ENCODE data around the gene SUSD4. TPM values are rescaled to one million over a fixed set of nuclear protein-coding genes. Genes with fewer than 3 reads are reported as not detected.

The SUSD4 gene
- total RNA-seq, 3 donors from 2014 or later, result 0.43 to 0.79 (median 0.77) TPM

DNA sequence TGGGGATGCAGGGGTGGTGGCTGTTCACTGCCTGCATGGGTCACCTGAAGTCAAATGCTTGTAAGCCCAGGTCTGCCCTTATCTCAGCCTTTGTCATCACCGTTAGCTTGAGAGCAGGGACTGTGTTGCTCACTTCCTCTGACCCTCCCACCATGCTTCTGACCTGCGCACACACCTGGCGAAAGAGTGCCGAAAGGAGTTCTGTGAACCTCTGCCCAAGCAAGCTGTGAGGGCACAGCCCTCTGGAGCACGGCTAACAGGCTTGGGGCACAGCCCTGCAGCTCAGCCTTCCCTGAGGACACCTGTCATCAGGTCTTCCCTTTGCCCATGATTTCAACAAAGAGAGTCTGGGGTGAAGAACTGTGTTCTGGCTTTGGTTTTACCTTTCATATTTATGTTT is 93.8 kb downstream of the SUSD4 start:
- no peak for DNase-seq
- Histone ChIP-seq H3K9me3 (no peaks in the 10 kb centered on the region), H3K36me3 (ENCODE audit: low read depth) (no peaks in the 10 kb centered on the region), H3K4me1 (ENCODE audit: low read depth) (peaks cover 4% of the 10 kb centered on the region), H3K4me3 (no peak overlapping the region)
- no peak for ATAC-seq
- TF ChIP-seq, protein P1, sequence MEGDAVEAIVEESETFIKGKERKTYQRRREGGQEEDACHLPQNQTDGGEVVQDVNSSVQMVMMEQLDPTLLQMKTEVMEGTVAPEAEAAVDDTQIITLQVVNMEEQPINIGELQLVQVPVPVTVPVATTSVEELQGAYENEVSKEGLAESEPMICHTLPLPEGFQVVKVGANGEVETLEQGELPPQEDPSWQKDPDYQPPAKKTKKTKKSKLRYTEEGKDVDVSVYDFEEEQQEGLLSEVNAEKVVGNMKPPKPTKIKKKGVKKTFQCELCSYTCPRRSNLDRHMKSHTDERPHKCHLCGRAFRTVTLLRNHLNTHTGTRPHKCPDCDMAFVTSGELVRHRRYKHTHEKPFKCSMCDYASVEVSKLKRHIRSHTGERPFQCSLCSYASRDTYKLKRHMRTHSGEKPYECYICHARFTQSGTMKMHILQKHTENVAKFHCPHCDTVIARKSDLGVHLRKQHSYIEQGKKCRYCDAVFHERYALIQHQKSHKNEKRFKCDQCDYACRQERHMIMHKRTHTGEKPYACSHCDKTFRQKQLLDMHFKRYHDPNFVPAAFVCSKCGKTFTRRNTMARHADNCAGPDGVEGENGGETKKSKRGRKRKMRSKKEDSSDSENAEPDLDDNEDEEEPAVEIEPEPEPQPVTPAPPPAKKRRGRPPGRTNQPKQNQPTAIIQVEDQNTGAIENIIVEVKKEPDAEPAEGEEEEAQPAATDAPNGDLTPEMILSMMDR (IDR thresholded peaks at IDR 0.05), result no peak
- intact Hi-C loops (cut with DNase I, micrococcal nuclease), result no loop called here

DNA sequence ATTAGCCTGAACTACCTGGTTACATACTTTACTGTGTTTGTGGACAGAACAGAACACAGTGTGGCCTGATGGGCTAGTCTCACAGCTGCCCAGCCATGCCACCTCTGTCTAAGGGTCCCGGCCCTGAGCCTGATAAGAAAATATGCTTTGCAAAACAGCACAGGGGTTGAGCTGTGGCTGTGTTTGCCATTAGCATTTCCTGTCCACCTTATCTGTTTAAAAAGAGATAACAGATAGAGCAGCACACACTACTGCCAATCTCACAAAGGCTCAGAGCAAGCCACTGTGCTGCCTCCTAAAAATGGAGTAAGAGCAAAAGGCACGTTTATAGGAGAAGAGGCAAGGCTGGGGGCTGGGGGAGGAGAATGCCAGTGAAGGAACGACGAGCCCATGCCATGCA is 95.0 kb downstream of the SUSD4 start:
- Histone ChIP-seq H3K9me3 (no peaks in the 10 kb centered on the region), H3K4me1 (ENCODE audit: low read depth) (peaks cover 4% of the 10 kb centered on the region), H3K4me3 (no peak overlapping the region), H3K36me3 (ENCODE audit: low read depth) (no peaks in the 10 kb centered on the region)
- DNase-seq, result no peak
- intact Hi-C loops (cut with DNase I, micrococcal nuclease), result no loop called here
- TF ChIP-seq, protein P1 (IDR thresholded peaks at IDR 0.05), result no peak
- no peak for ATAC-seq

DNA sequence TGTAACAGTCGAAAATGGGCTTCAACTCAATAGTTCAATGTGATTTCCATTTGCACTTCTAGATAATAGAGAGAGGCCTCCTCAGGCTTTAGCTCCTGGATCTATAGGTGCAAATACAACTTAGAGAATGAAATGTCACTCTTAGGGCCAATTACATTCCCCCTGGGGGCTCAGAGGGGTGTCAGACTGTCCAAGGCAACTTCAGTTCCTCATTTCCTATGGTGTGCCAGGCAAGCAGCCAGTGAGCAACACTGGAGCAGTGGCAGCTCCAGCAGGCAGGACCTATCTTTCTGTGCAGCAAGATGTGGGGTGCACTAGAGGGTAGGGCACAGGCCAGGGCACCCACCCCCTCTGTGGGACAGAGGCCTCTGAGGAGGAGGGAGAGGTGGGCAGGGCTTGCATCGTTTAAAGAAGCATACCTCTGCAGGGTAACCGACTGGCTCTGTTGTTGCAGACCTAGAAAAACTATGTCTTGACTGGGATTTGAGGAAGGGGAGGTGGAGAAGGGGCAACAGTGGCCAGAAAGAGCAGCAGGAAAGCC is 97.3 kb downstream of the SUSD4 start:
- ATAC-seq (no peak), DNase-seq (no peak)
- TF ChIP-seq, protein P1 (IDR thresholded peaks at IDR 0.05), result no peak
- Histone ChIP-seq H3K4me3 (no peak overlapping the region), H3K4me1 (ENCODE audit: low read depth) (peaks cover 4% of the 10 kb centered on the region), H3K9me3 (no peaks in the 10 kb centered on the region), H3K36me3 (ENCODE audit: low read depth) (no peaks in the 10 kb centered on the region)
- intact Hi-C loops (cut with DNase I, micrococcal nuclease), result no loop called here

DNA sequence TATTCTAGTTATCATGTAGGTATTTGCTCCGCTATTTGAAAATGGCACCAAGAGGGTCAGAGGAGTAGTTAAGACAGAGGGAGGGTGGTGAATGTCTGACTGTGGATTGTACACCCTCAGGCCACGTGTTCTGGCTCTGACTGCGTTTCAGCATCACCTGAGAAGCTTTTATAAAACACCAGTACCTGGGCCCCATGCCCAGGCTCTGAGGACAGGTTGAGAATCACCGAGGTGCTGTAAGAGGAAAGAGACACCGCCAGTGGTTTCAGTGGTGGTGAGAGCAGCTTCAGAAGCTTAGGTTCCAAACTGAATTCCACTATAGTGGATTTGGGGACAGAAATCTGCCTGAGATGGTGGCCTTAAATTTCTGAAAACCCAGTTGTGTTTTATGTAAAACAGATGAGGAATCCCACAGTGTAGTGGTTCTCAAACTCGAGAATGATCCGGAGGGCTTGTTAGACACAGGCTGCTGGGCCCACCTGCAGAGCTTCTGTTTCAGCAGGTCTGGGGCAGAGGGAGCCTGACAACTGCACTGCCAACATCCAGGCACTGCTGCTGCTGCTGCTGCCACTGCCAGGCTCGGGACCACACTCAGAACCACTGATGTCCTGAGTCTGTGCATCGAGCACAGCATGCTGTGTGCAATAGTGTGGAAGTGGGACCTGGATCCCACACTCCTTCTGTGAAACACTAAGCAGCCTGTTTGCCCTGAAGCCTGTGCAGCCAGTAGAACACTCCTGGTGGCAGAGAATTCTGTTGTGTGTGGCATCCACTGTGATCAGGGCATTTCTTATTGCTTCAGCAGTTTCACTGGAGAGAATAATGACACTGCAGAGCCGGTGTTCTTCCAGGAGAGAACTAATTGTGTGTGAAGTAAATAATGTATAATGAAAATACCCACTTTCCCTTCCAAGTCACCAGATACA is 98.7 kb downstream of the SUSD4 start:
- no peak for DNase-seq
- Histone ChIP-seq H3K9me3 (no peaks in the 10 kb centered on the region), H3K4me1 (ENCODE audit: low read depth) (peaks cover 4% of the 10 kb centered on the region), H3K36me3 (ENCODE audit: low read depth) (no peaks in the 10 kb centered on the region), H3K4me3 (no peak overlapping the region)
- TF ChIP-seq, protein P1 (IDR thresholded peaks at IDR 0.05), result no peak
- ATAC-seq, result no peak
- intact Hi-C loops (cut with DNase I, micrococcal nuclease), result no loop called here

DNA sequence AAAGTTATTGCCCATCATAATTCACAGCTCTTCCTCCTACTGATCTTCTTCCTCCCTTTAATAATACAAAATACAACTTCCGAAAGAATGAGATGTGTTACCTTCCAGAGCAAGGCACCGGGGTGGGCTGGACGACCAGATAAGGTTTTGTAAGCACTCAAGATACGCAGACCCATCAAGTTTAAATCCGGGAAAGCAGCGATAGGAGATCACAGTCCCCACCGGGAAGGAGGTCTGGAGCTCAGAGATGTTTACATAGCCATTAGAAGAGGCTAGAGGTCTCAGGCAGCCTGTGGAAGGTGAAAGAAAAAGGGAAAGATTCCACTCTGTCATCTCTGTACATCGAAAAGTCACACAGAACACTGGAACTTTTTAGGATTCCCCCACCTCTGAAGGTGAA is 99.4 kb downstream of the SUSD4 start:
- H3K4me3 ChIP-seq, result no peak overlapping the region
- intact Hi-C loops (cut with DNase I, micrococcal nuclease), result no loop called here
- DNase-seq, result no peak
- ATAC-seq, result no peak
- H3K4me1 ChIP-seq (ENCODE audit: low read depth), result peaks cover 4% of the 10 kb centered on the region
- H3K9me3 ChIP-seq, result no peaks in the 10 kb centered on the region
- TF ChIP-seq, protein P1 (IDR thresholded peaks at IDR 0.05), result no peak
- H3K36me3 ChIP-seq (ENCODE audit: low read depth), result no peaks in the 10 kb centered on the region
